Measurements from ENCODE around the gene PLEKHA6. TPM values are rescaled to one million over a fixed set of nuclear protein-coding genes. Genes with fewer than 3 reads are reported as not detected.

PLEKHA6 gene
- total and polyA plus RNA-seq, 2 of the 4 experiments (the other 2 are of a cell fraction), result 8.2 to 19.9 TPM

- peak overlapping the region; percentile 85 for H3K14ac ChIP-seq (replicated peaks; ENCODE audit: low read depth, low read length)
- no peak for ATAC-seq (ENCODE audit: low read depth)
- dilution Hi-C loops (cut with HindIII; ENCODE audit: low sequenced_read_pairs, unreplicated experiment), result no loop called here
Measured at GRCh38 chr1:204362984-204363334, 3.2 kb upstream of the PLEKHA6 start.

More at GRCh38 chr1:204362984-204363334, 3.2 kb upstream of the PLEKHA6 start:
- peak overlapping the region; percentile 85 for H3K4ac ChIP-seq (ENCODE audit: low read depth, low read length)
- peak overlapping the region; percentile 60 for H4K5ac ChIP-seq (ENCODE audit: low read depth, low read length)
- peak overlapping the region; percentile 86 for H2AK5ac ChIP-seq (ENCODE audit: low read depth, low read length)
- peak overlapping the region; percentile 91 for H3K23ac ChIP-seq (ENCODE audit: low read depth, low read length)
- H2BK20ac ChIP-seq (ENCODE audit: low read depth, low read length), result peak overlapping the region; percentile 94
- peak overlapping the region; percentile 81; the same call in 2 of the 3 replicates for H2BK15ac ChIP-seq (ENCODE audit: low read depth, low read length)
- H3K79me1 ChIP-seq (ENCODE audit: low read depth in 1 of 2, low read length in 2 of 2), result no peaks in the 10 kb centered on the region
- peak overlapping the region; percentile 96 for H2AFZ ChIP-seq (replicated peaks; ENCODE audit: low read length, poor library complexity)
- H3K4me1 ChIP-seq (ENCODE audit: control insufficient read depth, insufficient read depth, low read length), result peaks cover 18% of the 10 kb centered on the region
- DNase-seq, result no peak
- H3K4me3 ChIP-seq (ENCODE audit: insufficient read depth, low read depth, low read length), result no peak overlapping the region
- H4K91ac ChIP-seq (ENCODE audit: insufficient read depth, low read depth, low read length), result peak overlapping the region; percentile 88
- H3K9me3 ChIP-seq (ENCODE audit: control insufficient read depth, insufficient read depth, low read length), result no peaks in the 10 kb centered on the region
- in situ Hi-C loops (cut with MboI; ENCODE audit: low sequenced_read_pairs) (loop anchor here (5.0 to 10.0 kb wide), 4 partner anchors 111 to 498 kb away; partner anchors contain the start of genes GOLT1A and SNRPE), intact Hi-C loops (cut with micrococcal nuclease) (loop anchor here (1.0 to 5.0 kb wide), 4 partner anchors 105 to 501 kb away; partner anchors contain the start of gene SNRPE)
- ChIA-PET CTCF (interaction anchor here (0.6 to 5.0 kb wide), 17 partner anchors 20 to 552 kb away, joined by 3 to 27 read pairs (median 4); partner anchors contain the start of gene GOLT1A), POLR2A (ENCODE audit: unreplicated experiment) (no interaction called here)
- no peak overlapping the region; the same call in 1 of the 2 replicates for H3K27ac ChIP-seq (ENCODE audit: insufficient read depth, low read length)
- TF ChIP-seq MAFK (IDR thresholded peaks at IDR 0.05; ENCODE audit: low read depth, low read length) (no peak), SMC3 (IDR thresholded peaks at IDR 0.05; ENCODE audit: low read depth, low read length) (no peak), RFX5 (IDR thresholded peaks at IDR 0.05; ENCODE audit: low read depth, low read length) (no peak), FOS (IDR thresholded peaks at IDR 0.05; ENCODE audit: low read depth, low read length) (no peak), MXI1 (IDR thresholded peaks at IDR 0.05; ENCODE audit: borderline replicate concordance, low read depth, low read length) (no peak), CHD1 (IDR thresholded peaks at IDR 0.05; ENCODE audit: low read depth, low read length) (no peak), BHLHE40 (IDR thresholded peaks at IDR 0.05; ENCODE audit: low read depth, low read length) (no peak), CEBPB (IDR thresholded peaks at IDR 0.05; ENCODE audit: low read depth, low read length) (no peak), RCOR1 (IDR thresholded peaks at IDR 0.05; ENCODE audit: insufficient replicate concordance, low read length) (no peak), POLR2A (IDR thresholded peaks at IDR 0.05; ENCODE audit: low read depth, low read length) (no peak), MAZ (IDR thresholded peaks at IDR 0.05; ENCODE audit: borderline replicate concordance, low read depth, low read length) (no peak)
- TF ChIP-seq, protein P1, sequence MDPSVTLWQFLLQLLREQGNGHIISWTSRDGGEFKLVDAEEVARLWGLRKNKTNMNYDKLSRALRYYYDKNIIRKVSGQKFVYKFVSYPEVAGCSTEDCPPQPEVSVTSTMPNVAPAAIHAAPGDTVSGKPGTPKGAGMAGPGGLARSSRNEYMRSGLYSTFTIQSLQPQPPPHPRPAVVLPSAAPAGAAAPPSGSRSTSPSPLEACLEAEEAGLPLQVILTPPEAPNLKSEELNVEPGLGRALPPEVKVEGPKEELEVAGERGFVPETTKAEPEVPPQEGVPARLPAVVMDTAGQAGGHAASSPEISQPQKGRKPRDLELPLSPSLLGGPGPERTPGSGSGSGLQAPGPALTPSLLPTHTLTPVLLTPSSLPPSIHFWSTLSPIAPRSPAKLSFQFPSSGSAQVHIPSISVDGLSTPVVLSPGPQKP (IDR thresholded peaks at IDR 0.05; ENCODE audit: borderline replicate concordance, low read depth, low read length), result no peak
- H3K4me2 ChIP-seq (ENCODE audit: low read depth, low read length), result peak overlapping the region; percentile 76; the same call in 1 of the 2 replicates
- H3K36me3 ChIP-seq (ENCODE audit: control insufficient read depth, insufficient read depth, low read length), result no peaks in the 10 kb centered on the region
- H2AK9ac ChIP-seq (replicated peaks; ENCODE audit: low read depth, low read length, poor library complexity), result peak overlapping the region; percentile 84
- BruUV-seq (replicated peaks), result no TSS peak
- H2BK120ac ChIP-seq (ENCODE audit: low read depth, low read length), result peak overlapping the region; percentile 97
- peak overlapping the region; percentile 65 to 97 for H4K8ac ChIP-seq (ENCODE audit: low read depth in 2 of 2, low read length in 2 of 2)
- peaks cover 4% of the 10 kb centered on the region for H3K27me3 ChIP-seq (ENCODE audit: control insufficient read depth, insufficient read depth, low read length)
- H4K20me1 ChIP-seq (ENCODE audit: insufficient read depth, low read length), result no peaks in the 10 kb centered on the region
- 83% methylated on average over 2 of the region's 11 CpGs; no CpG with 5 or more reads in 1 of the 2 experiments for WGBS, 2 experiments (ENCODE audit: extremely low coverage in 2 of 2, insufficient read length in 1 of 2)
- no peaks in the 10 kb centered on the region for H3K9me1 ChIP-seq (ENCODE audit: insufficient read depth, low read length)
- H3K9ac ChIP-seq (ENCODE audit: low read depth, low read length), result peak overlapping the region; percentile 63
- no peak overlapping the region; the same call in 1 of the 2 replicates for H3K56ac ChIP-seq (ENCODE audit: extremely low read depth, insufficient read depth, low read length)
- peak overlapping the region; percentile 72; the same call in 1 of the 2 replicates for H3K18ac ChIP-seq (ENCODE audit: low read depth, low read length)
- H2BK5ac ChIP-seq (ENCODE audit: low read depth, low read length, poor library complexity, severe bottlenecking), result peak overlapping the region; percentile 29

All from IMR-90 (cell line).